ENCODE measurements around the gene ALDH9A1. TPM values are rescaled to one million over a fixed set of nuclear protein-coding genes. Genes with fewer than 3 reads are reported as not detected.
"Not testable (repeated sequence)": the region's sequence is repeated elsewhere in the genome, so short reads cannot be mapped to it uniquely, and the experiment has no call there.

ALDH9A1 gene
- 91.8 and 108 TPM in 2 replicates for total RNA-seq (2014; rRNA removed; shearing (Covaris generic))
- polyA plus RNA-seq (2015; cell fraction: cytosol; rRNA removed), result 72.5 and 94.2 TPM in 2 replicates
- polyA plus RNA-seq (2015; cell fraction: nucleus; rRNA removed), result 58.3 and 74.9 TPM in 2 replicates

DNA sequence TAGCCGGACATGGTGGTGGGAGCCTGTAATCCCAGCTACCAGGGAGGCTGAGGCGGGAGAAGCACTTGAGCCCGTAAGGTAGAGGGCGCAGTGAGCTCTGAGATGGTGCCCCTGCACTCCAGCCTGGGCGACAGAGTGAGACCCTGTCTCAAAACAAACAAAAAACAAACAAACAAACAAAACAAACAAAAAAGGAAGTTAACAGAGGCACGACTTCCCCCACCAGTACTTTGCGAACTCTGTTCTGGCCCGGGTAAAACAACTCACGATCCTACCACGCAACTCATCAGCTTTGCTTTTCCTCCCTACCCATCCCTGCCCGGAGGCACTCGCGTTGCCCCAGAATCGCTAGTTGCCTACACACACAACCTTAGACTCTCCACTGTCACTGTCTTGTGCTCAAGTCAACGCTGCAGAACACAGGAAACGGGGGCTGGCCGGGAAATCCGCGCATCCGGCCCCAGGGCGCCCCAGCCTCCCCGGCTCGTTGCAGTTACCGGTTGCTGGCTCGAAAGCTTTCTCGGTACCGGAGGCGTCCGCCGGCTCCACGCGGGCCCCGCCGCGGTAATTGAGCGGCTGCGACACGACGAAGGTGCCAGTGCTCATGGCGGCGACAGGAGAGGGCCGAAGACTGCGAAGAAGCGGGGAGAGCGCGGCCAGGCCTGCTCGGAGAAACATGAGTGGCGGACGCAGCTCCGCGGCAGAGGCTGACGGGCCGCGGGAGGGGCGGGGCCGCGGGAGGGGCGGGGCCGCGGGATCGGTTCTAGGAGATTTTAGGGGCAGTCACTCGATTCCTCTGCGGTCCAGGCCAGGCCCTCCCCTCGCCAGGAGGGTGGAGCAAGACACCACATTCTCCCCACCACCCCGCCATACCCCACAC, at the start of gene ALDH9A1:
TSS of gene ALDH9A1 (minus strand) at position 682 of the 880 bp plus-strand sequence. CDS start at position 678, 4 bp downstream.
- in situ Hi-C loops (cut with HindIII; ENCODE audit: low pct_unique_long_range_greater_than_20kb, low sequenced_read_pairs), result no loop called here
- DNase-seq (ENCODE audit: low read depth, low spot score), result peak; percentile 94

DNA sequence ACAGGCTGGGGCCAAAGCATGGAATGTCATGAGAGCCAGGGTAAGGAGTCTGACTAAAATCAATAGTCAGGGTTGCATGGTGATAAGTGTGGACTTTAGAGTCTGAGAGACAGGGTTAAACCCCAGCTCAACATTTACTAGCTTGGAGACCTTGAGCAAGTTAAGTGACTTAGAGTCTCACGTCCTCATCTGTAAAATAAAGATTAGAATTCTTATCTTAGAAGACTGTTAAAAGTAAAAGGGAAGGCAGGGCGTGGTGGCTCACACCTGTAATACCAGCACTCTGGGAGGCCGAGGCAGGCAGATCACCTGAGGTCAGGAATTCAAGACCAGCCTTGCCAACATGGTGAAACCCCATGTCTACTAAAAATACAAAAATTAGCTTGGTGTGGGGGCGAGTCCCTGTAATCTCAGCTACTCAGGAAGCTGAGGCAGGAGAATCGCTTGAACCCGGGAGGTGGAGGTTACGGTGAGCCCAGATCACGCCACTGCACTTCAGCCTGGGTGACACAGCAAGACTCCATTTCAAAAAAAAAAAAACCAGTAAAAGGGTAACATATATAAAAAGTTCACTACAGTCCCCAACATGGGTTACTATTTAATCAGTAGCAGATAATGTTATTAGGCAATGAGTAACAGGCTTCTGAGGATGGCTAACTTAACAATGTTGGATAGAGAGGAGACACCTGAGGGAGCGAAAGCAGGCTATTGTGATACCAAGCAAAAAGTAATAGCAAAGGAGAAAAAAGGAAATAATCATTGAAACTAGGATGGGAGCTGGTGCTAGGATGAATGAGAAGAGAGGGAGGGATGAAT, 49.5 kb upstream of the ALDH9A1 start:
- in situ Hi-C loops (cut with HindIII; ENCODE audit: low pct_unique_long_range_greater_than_20kb, low sequenced_read_pairs), result no loop called here
- no peak for DNase-seq (ENCODE audit: low read depth, low spot score)

DNA sequence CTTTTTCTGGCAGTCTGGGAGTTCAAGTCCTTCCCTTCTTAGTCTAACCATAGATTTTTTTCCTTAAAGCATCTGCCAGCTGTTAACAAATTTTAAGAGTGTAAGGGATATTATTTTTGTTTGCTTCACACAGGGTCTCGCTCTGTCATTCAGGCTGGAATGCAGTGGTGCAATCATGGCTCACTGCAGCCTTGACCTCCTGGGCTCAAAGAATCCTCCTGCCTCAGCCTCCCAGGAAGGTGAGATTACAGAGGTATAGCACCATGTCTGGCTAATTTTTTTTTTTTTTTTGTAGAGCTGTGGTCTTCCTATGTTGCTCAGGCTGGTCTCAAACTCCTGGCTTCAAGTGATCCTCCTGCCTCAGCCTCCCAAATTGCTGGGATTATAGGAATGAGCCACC, 46.6 kb upstream of the ALDH9A1 start:
- in situ Hi-C loops (cut with HindIII; ENCODE audit: low pct_unique_long_range_greater_than_20kb, low sequenced_read_pairs); DNase-seq (ENCODE audit: low read depth, low spot score): not testable (repeated sequence)

DNA sequence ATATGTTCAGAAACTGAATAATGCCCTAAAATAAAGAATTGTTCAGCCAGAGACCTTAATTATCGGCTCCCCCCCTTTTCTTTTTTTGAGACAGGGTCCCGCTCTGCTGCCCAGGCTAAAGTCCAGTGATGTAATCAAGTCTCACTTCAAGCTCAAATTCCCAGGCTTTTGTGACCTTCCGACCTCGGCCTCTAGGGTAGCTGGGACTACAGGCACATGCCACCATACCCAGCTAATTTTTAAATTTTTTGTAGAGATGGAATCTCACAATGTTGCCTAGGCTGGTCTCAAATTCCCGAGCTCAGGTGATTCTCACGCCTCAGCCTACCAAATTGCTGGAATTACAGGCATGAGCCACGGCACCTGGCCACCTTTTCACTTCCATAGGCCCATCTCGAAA, 43.8 kb upstream of the ALDH9A1 start:
- in situ Hi-C loops (cut with HindIII; ENCODE audit: low pct_unique_long_range_greater_than_20kb, low sequenced_read_pairs), result no loop called here
- DNase-seq (ENCODE audit: low read depth, low spot score), result no peak

DNA sequence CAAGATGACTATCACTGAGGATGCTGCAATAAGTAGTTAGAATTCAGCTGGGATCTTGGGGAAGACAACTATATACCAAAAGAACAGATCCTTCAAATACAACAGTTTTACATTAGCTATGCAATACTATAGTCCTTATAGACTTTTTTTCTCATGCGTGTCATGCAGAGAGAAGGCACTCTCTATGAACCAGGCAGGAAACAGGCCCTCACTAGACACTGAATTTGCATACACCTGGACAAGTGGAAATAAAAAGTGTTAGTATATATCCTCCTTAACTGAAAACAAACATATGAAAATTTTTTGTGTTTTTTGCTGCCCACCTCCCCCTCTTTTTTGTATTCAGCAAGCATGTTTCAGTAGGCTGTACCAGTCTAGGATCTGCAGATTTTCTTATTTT, 40.4 kb upstream of the ALDH9A1 start:
- no peak for DNase-seq (ENCODE audit: low read depth, low spot score)
- in situ Hi-C loops (cut with HindIII; ENCODE audit: low pct_unique_long_range_greater_than_20kb, low sequenced_read_pairs), result no loop called here

DNA sequence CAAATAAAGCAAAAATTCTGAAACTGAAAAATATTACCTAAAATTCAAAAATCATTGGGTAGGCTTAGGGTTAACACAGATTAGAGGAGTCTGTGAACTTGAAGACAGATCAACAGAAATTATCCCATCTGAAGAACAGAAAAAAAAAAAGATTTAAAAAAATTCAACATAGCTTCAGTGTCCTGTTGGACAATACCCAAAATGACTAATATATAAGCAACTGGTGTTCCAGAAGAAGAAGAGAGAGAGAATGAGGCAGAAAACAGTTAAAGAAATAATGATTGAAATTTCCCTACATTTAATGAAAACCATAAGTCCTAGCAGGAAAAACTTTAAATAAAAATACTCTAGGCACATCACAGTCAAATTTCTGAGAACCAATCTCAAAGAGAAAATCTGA, 38.8 kb upstream of the ALDH9A1 start:
- in situ Hi-C loops (cut with HindIII; ENCODE audit: low pct_unique_long_range_greater_than_20kb, low sequenced_read_pairs), result no loop called here
- DNase-seq (ENCODE audit: low read depth, low spot score), result no peak

DNA sequence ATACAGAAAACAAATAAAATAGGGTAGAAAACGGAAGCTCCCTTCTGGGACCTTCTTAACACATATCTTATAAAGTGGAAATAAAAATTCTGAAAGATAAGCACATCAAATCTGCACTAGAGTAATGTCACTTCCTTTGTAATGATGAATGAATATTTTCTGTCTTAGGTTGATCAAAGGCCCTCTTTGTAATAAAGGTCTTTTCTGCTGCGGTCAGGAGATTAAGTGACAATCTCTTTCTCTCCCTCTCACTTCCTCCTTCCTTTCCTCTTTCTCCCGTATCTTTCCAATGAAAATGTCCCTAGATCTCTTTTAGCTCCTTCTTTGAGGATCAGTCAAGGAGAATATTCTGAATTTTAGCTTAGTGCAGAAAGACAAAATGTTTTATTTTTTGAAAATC, 36.5 kb upstream of the ALDH9A1 start:
- in situ Hi-C loops (cut with HindIII; ENCODE audit: low pct_unique_long_range_greater_than_20kb, low sequenced_read_pairs), result no loop called here
- peak; percentile 59 for DNase-seq (ENCODE audit: low read depth, low spot score)

DNA sequence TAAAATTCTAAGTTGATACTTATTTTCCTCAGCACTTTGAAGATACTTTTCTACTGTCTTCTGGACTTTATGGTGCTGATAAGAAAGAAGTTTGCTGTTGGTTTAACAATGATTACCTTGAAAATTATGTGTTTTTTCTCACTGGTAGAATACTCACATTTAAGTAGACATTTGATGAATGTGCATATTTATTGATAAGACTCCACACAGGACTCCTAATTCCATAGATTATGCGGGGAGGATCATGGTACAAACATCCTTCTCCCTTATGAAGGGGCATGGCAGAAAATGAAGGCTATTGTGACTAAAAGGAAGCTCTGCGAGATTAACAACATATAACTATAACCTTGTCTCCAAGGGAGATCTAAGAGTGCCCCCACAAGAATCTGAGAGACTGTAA, 28.5 kb upstream of the ALDH9A1 start:
- DNase-seq (ENCODE audit: low read depth, low spot score), result no peak
- in situ Hi-C loops (cut with HindIII; ENCODE audit: low pct_unique_long_range_greater_than_20kb, low sequenced_read_pairs), result no loop called here

DNA sequence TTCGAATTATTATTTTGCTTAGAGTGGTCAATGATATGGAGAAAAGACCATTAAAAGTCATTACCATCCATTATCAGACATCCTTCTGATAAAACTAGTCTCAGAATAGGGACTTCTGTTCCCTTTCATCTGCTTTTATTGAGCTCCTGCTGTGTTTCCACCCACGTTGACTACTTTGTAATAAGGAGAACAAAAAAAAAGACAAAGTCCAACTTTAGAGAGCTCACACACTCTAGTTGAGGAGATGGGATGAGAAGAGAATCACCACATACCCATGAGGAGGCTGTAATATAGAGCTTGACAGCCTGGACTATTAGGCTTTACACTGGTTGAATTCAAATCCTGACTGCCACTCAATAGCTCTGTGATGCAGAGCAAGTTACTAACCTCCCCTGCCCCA, 27.8 kb upstream of the ALDH9A1 start:
- DNase-seq (ENCODE audit: low read depth, low spot score), result no peak
- in situ Hi-C loops (cut with HindIII; ENCODE audit: low pct_unique_long_range_greater_than_20kb, low sequenced_read_pairs), result no loop called here

DNA sequence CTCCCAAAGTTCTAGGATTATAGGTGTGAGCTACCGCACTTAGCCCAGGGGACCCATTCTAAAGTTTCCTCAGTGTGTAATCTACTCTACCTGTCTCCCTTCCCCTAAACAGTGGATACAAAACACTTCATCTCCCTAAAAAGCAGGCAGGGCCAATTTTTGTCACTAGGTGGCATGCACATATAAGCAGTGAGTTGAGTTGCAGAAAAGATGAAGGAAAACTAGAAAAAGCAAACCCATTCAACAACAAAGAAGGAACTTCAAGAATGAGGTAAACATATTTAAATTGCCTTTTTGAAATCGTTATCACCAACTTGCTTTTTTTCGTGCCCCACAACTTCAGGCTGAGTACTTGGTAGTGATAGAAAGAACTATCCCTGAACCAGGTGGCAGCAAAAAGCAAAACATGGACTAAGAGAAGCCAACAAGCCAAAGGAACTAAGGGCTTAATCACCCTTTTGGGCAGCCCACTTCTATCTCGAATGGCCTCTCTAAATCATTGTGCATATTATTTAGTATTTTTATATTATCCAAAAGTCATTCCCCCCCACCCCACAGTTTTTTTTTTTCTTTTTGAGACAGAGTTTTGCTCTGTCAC, 19.7 kb upstream of the ALDH9A1 start:
- peak; percentile 78 for DNase-seq (ENCODE audit: low read depth, low spot score)
- in situ Hi-C loops (cut with HindIII; ENCODE audit: low pct_unique_long_range_greater_than_20kb, low sequenced_read_pairs), result loop anchor here (25.0 kb wide), 1 partner anchor 444 kb away; the partner anchor contains the start of gene FAM78B

DNA sequence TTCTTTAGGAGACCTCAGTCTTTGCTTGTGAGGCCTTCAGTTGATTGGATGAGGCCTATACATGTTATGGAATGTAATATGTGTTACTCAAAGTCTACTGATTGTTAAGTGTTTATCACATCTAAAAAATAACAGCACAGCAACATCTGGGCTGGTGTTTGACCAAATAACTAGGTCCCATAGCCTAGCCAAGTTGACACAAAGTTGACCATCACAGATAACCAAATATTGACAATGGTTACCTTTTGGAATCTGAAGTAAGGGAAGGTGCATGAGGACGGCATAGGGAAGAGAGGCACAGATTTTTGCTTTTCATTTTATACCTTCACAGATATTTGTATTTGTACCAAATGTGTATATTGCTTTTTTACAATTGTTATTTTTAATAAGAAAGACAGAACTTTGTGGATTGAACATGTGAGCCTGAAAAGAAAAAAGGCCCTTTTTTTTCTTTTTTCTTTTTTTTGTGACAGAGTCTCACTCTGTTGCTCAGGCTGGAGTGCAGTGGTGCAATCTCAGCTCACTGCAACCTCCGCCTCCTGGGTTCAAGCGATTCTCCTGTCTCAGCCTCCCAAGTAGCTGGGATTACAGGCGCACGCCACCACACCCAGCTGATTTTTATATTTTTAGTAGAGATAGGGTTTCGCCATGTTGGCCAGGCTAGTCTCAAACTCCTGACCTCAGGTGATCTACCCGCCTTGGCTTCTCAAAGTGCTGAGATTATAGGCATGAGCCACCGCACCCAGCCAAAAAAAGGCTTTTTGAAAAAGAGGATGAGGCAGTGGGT, 18.1 kb upstream of the ALDH9A1 start:
- not testable (repeated sequence) for DNase-seq (ENCODE audit: low read depth, low spot score)
- in situ Hi-C loops (cut with HindIII; ENCODE audit: low pct_unique_long_range_greater_than_20kb, low sequenced_read_pairs), result loop anchor here (25.0 kb wide), 1 partner anchor 446 kb away; the partner anchor contains the start of gene FAM78B

DNA sequence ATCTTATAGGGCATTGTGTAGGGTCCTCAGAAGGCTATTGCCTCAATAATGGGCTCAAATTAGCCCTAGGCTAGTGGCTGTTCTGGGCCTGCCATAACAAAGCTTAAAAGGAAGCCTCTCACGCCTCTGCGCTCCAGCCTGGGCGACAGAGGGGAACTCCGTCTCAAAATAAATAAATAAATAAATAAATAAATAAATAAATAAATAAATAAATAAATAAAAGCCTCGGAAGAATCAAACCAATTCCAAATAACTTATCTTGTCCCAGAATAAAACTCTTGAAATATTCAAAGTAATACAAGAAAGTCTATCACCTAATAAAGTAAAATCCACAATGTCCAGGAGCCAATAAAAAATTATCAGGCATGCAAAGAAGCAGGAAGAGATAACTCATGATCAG, 14.4 kb upstream of the ALDH9A1 start:
- in situ Hi-C loops (cut with HindIII; ENCODE audit: low pct_unique_long_range_greater_than_20kb, low sequenced_read_pairs), result loop anchor here (25.0 kb wide), 1 partner anchor 450 kb away; the partner anchor contains the start of gene FAM78B

DNA sequence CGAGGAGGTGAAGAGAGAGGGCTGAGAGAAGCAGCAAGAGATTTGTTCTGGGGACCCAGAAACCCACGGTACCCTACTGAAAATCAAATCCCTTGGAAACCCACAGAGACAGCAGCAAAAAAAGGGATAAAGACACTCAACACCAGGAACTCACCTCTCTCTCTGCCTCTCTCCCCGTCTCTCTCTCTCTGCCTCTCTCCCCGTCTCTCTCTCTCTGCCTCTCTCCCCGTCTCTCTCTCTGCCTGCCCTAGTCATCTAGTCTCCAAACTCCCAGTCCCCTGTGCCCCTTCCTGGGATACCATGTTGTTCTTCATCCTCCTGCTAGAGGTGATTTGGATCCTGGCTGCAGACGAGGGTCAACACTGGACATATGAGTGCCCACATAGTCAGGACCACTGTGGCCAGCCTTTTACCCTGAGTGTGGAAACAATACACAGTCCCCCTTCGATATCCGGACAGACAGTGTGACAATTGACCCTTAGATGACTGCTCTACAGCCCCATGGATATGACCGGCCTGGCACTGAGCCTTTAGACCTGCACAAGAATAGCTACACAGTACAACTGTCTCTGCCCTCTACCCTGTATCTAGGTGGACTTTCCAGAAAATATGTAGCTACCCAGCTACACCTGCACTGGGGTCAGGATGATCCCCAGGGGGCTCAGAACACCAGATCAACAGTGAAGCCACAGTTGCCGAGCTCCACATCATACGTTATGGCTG, 9.8 kb upstream of the ALDH9A1 start:
- in situ Hi-C loops (cut with HindIII; ENCODE audit: low pct_unique_long_range_greater_than_20kb, low sequenced_read_pairs), result loop anchor here (25.0 kb wide), 1 partner anchor 454 kb away; the partner anchor contains the start of gene FAM78B
- DNase-seq (ENCODE audit: low read depth, low spot score), result no peak

More for the DNA sequence above, 14.4 kb upstream of the ALDH9A1 start:
- DNase-seq (ENCODE audit: low read depth, low spot score), result no peak

DNA sequence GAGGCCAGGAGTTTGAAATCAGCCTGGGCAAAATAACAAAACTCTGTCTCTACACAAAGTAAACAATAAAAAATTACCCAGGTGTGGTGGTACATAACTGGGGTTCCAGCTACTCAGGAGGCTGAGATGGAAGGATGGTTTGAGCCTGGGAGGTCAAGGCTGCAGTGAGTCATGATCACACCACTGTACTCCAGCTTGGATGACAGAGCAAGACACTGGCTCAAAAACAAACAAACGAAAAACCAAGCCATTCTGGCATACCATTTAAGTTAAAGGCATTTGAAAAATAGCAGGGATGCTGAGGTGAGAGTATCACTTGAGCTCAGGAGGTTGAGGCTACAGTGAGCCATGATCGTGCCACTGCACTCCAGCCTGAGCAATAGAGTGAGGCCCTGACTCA, 5.3 kb upstream of the ALDH9A1 start:
- in situ Hi-C loops (cut with HindIII; ENCODE audit: low pct_unique_long_range_greater_than_20kb, low sequenced_read_pairs), result loop anchor here (25.0 kb wide), 1 partner anchor 459 kb away; the partner anchor contains the start of gene FAM78B
- DNase-seq (ENCODE audit: low read depth, low spot score), result no peak

DNA sequence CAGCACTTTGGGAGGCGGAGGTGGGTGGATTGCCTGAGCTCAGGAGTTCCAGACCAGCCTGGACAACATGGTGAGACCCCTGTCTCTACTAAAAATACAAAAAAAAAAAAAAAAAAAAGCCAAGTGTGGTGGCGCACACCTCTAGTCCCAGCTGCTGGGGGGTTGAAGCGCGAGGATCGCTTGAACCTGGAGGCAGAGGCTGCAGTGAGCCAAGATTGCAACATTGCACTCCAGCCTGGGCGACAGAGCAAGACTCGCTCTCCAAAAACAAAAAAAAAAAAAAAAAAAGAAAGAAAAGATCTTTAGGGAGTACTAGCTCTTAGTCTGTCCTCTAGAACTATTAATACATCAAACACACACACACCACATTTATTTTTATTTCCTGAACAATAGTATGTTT, 3.6 kb upstream of the ALDH9A1 start:
- in situ Hi-C loops (cut with HindIII; ENCODE audit: low pct_unique_long_range_greater_than_20kb, low sequenced_read_pairs), result loop anchor here (25.0 kb wide), 1 partner anchor 460 kb away; the partner anchor contains the start of gene FAM78B
- not testable (repeated sequence) for DNase-seq (ENCODE audit: low read depth, low spot score)

DNA sequence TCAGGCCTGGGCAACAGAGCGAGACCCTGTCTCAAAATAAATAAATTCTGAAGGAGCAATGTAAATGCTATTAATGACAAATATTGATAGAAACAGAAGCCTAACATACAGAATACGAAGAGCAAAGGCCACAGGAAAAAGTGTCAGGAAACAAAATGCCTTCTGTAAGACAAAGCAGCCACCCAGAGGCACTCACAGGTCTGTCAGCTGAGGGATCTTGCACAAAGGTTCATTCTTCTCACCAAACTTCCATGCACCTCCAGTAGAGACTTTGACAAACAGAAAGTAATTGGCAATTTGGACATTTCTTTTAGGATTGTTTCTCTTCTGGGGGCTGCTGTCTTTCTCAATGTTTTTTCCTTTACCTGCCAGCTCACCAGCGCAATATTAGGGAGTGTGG, 1.2 kb upstream of the ALDH9A1 start:
- DNase-seq (ENCODE audit: low read depth, low spot score), result peak; percentile 93
- in situ Hi-C loops (cut with HindIII; ENCODE audit: low pct_unique_long_range_greater_than_20kb, low sequenced_read_pairs), result no loop called here

Data from SK-MEL-5 (cell line).